COLO829 (cell line): ENCODE results near the gene AKAP6.
"Not testable (repeated sequence)": the region's sequence is repeated elsewhere in the genome, so short reads cannot be mapped to it uniquely, and the experiment has no call there.

ENCODE experiments used
- DNase-seq: peaks from one replicate; pipeline ENCODE4 v3.0.0; 2012; ENCODE audit warnings: low spot score

Gene AKAP6

GRCh38 chr14:32762886-32763285 is 433.8 kb downstream of the AKAP6 start:
- no peak for DNase-seq

- no peak for DNase-seq
Observed at GRCh38 chr14:32763673-32764072, 434.6 kb downstream of the AKAP6 start.

- no peak for DNase-seq
Observed at GRCh38 chr14:32764131-32764530, 435.0 kb downstream of the AKAP6 start.

- no peak for DNase-seq
Observed at GRCh38 chr14:32770422-32770821, 441.3 kb downstream of the AKAP6 start.

GRCh38 chr14:32774214-32774613 is 445.1 kb downstream of the AKAP6 start:
- DNase-seq, result no peak

- no peak for DNase-seq
Observed at GRCh38 chr14:32779840-32780239, 450.7 kb downstream of the AKAP6 start.

- DNase-seq, result no peak
Observed at GRCh38 chr14:32784405-32784804, 455.3 kb downstream of the AKAP6 start.

GRCh38 chr14:32785585-32785984 is 456.5 kb downstream of the AKAP6 start:
- DNase-seq, result no peak

- no peak for DNase-seq
Observed at GRCh38 chr14:32786886-32787285, 457.8 kb downstream of the AKAP6 start.

- DNase-seq, result not testable (repeated sequence)
Observed at GRCh38 chr14:32793033-32793432, 463.9 kb downstream of the AKAP6 start.

- no peak for DNase-seq
Observed at GRCh38 chr14:32800320-32800719, 471.2 kb downstream of the AKAP6 start.

GRCh38 chr14:32802295-32802694 is 473.2 kb downstream of the AKAP6 start:
- DNase-seq, result no peak

- no peak for DNase-seq
Observed at GRCh38 chr14:32805979-32806378, 476.9 kb downstream of the AKAP6 start.

GRCh38 chr14:32808644-32809043 is 479.5 kb downstream of the AKAP6 start:
- DNase-seq, result no peak

GRCh38 chr14:32809255-32809654 is 480.2 kb downstream of the AKAP6 start:
- DNase-seq, result no peak

GRCh38 chr14:32813401-32813800 is 484.3 kb downstream of the AKAP6 start:
- DNase-seq, result no peak

- no peak for DNase-seq
Observed at GRCh38 chr14:32814721-32815120, 485.6 kb downstream of the AKAP6 start.

- DNase-seq, result no peak
Observed at GRCh38 chr14:32816588-32816987, 487.5 kb downstream of the AKAP6 start.

- no peak for DNase-seq
Observed at GRCh38 chr14:32817780-32818179, 488.7 kb downstream of the AKAP6 start.

GRCh38 chr14:32818581-32818980 is 489.5 kb downstream of the AKAP6 start:
- no peak for DNase-seq

- DNase-seq, result no peak
Observed at GRCh38 chr14:32820181-32820580, 491.1 kb downstream of the AKAP6 start.

GRCh38 chr14:32820682-32821081 is 491.6 kb downstream of the AKAP6 start:
- no peak for DNase-seq

GRCh38 chr14:32821964-32822653 is 493.0 kb downstream of the AKAP6 start:
- DNase-seq, result no peak

GRCh38 chr14:32823706-32824105 is 494.6 kb downstream of the AKAP6 start:
- no peak for DNase-seq
